Skeletal muscle cell (primary cell): ENCODE measurements around the gene MINDY4.
"Not testable (repeated sequence)": the region's sequence is repeated elsewhere in the genome, so short reads cannot be mapped to it uniquely, and the experiment has no call there.

Experiments
- DNase-seq: peaks from one replicate; pipeline ENCODE4 v3.0.0-alpha.2; 2010; ENCODE audit warnings: low read depth
- H3K4me3 ChIP-seq: 2 replicates; pipeline ENCODE4 v1.5.1; 2011; ENCODE audit warnings: low read depth, mild to moderate bottlenecking, control low read depth, low read length, moderate library complexity

MINDY4 gene

GRCh38 chr7:30816645-30817370 lies 45.6 kb downstream of the MINDY4 start:
- DNase-seq = no peak
- H3K4me3 ChIP-seq = no peak overlapping the region

GRCh38 chr7:30817371-30817767 lies 46.2 kb downstream of the MINDY4 start:
- no peak overlapping the region for H3K4me3 ChIP-seq
- no peak for DNase-seq

DNA sequence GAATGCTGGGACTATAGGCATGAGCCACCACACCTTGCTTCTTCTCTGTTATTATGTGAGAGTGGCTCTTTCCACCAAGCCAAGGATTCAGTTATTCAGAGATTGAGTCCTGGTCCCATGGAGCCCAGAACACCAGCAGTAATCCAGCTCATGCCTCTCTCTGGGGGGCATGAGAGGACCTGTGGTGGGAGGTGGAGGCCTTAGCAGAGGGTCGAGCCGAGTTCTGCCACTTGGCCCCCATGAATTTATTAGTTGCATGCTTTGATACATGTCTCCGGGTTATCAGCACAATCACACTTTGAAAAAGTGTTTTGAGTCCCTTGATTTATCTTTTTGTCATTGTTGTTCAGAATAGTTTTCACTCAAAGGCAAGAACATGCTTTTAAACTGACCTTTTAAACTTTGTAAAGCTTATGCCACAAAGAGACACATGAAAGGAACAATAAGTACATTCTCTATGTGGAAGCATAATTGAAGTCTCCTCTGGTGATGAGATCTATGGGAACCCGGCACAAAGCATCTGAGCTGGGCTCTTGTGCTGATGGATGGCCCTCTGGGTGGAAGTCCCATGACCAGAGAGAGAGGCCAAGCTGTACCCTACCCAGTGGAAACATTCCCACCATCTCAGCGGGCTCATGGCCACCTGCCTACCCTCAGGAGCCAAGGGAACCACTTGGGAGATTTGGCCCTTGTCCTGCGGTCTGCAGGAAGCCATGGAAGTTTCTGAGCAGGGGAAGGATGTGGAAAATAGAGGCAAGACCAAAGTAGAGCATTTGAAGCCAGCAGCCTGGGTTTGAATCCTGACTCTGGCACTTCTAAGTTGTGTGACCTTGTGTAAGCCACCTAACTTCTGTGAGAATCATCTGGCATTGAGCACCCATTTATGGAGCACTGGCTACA lies 53.9 kb downstream of the MINDY4 start:
- no peak overlapping the region for H3K4me3 ChIP-seq
- DNase-seq = no peak

DNA sequence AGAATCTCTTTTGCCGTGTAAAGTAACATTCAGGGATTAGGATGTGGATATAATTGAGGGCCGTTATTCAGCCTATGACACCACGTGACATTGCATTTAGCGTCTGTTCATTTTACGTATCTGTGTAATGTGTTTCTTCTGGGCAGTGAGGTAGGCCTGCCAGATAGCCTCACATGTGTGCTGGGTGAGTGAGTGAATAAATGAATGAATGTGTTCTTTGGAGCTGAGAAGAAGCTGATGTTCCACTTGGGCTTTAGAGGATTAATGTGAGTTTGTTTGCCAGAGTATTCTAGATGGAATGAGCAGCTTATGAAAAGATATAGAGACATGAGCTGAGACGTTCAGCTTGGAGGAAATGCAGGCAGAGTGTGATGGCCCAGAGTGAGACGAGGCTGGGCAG lies 55.0 kb downstream of the MINDY4 start:
- DNase-seq = no peak
- no peak overlapping the region for H3K4me3 ChIP-seq

DNA sequence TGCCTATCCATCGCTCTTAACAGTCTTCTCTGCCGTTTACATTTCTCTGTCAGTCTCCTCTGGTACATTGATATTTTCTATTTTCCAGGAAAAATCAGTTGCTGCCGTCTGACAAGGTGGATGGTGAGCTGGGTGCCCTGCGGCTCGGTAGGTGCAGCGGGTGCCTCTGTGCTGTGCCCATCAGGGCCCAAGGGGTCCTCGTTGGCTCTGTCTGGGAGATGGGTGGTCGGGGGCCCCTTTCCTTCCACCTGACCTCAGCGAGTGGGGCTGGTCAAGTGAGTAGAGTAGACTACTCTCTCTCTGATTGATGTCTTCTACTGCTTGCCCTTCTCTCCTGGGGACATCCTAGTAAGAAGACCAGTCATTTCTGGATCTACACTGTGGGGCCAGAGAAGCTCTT lies 57.4 kb downstream of the MINDY4 start:
- H3K4me3 ChIP-seq = no peak overlapping the region
- no peak for DNase-seq

DNA sequence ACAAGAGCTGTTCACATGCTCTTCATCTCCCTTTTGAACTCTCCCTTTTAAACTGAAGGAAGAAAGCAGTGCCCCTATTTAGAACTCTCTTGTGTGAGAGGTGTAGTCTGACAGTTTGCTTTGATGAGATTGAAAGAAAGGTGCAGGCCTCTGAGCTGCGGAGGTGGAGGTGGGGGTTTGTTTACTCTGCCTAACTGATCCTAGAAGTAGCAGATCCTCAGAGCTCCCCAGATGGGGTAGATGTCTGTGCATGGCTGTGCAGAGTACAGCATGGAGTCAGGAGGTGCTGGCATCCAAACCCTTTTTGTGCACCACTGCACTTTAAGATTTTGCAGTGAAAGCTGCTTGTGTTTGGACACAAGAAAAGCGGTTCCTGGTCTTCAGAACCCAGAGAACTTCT lies 58.3 kb downstream of the MINDY4 start:
- no peak overlapping the region for H3K4me3 ChIP-seq
- DNase-seq = no peak

- no peak for DNase-seq
- H3K4me3 ChIP-seq = no peak overlapping the region
Measured at GRCh38 chr7:30831227-30831626, 60.0 kb downstream of the MINDY4 start.

- DNase-seq = no peak
- H3K4me3 ChIP-seq = no peak overlapping the region
Measured at GRCh38 chr7:30831936-30832335, 60.7 kb downstream of the MINDY4 start.

DNA sequence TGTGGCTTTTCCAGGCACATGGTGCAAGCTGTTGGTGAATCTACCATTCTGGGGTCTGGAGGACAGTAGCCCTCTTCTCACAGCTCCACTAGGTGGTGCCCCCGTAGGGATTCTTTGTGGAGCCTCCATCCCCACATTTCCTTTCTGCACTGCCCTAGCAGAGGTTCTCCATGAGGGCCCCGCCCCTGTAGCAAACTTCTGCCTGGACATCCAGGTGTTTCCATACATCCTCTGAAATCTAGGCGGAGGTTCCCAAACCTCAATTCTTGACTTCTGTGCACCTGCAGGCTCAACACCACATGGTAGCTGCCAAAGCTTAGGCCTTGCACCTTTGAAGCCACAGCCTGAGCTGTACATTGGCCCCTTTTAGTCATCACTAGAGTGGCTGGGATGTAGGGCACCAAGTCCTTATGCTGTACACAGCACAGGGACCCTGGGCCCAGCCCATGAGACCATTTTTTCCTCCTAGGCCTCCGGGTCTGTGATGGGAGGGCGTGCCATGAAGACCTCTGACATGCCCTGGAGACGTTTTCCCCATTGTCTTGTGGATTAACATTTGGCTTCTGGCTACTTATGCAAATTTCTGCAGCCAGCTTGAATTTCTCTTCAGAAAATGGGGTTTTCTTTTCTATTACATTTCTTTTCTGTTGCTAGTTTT lies 62.9 kb downstream of the MINDY4 start:
- not testable (repeated sequence) for DNase-seq, H3K4me3 ChIP-seq

DNA sequence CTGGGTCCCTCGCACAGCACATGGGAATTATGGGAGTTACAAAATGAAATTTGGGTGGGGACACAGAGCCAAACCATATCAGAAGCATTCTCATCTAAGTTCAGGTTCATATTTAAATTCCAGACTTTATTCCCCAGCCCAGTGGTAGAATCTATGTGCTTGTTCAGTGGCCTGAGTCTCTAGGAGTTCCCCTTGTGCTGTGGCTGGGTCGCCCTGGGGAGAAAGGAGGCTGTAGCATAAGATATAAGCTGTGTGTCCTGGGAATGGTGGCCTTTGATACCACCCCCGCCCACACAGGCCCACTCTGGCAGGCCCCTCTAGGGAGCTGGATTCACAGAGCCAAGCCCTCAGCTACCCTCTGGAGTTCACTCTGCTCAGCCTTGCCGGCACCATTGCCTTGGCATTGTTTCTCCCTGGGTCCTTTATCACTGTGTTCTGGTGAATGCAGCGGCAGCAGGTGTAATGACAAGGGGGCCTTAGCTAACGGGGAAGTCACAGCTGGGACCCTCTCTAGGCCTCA lies 64.2 kb downstream of the MINDY4 start:
- DNase-seq = no peak
- no peak overlapping the region for H3K4me3 ChIP-seq

- DNase-seq = no peak
- H3K4me3 ChIP-seq = no peak overlapping the region
Measured at GRCh38 chr7:30836991-30837390, 65.8 kb downstream of the MINDY4 start.

GRCh38 chr7:30837581-30837980 lies 66.4 kb downstream of the MINDY4 start:
- no peak for DNase-seq
- H3K4me3 ChIP-seq = no peak overlapping the region

DNA sequence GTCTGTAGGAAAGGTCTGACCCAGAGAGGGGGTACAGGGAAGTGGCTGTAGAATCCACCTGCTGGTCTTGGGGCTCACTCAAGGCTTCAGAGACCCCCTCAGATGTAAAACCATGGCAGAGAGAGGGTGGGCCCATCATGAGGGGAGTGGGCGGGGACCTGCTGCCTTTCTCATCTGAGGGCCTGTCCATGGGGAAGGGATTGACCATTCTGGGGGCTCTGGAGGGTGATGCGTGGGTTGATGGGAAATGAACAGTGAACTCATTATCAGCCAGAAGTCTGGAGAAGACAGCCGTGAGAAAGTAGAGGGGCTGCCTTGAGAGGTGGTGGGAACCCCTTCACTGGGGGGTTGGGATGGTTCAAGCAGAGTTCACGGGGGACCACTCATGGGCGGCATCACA lies 66.8 kb downstream of the MINDY4 start:
- no peak for DNase-seq

DNA sequence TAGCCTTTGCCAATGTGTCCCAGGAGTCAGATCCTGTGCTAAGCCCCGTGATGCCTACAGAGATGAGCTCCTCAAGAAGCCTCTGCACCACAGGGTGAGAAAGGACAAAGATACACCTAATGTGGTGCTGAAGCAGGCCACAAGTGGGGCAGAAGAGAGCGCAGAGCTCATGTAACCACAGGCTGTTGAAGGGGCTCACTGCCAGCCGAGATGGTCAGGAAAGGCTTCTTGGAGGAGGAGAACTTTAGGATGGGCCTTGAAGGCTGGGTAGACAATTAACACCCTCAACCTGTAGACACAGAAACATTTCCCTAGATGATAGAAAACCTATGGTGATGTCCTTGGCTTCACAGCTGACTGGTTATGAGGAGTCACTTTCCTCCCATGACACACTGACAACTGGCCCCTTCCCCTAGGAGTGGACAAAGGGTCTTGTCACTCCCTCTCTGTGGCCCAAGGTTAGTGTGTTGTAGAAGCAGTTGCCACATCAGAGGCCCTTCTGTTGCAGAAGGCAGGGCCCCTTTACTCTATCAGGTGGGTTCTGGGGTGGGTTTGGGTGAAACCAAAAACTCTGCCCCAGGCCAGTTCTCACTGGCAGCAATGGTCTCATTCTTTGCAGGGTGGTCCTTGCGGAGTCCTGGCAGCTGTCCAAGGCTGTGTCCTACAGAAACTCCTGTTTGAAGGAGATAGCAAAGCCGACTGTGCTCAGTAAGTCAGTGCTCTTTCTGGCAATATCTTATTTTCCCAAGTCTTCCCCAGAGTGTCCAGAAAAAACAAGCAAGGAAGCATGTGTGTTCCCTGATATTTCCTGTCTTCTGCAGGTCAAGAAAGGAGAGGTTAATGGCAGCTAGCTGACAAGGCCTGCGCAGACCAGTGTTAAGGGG lies 69.2 kb downstream of the MINDY4 start:
- no peak for DNase-seq
- H3K4me3 ChIP-seq = no peak overlapping the region

More for the DNA sequence above, 66.8 kb downstream of the MINDY4 start:
- no peak overlapping the region for H3K4me3 ChIP-seq

DNA sequence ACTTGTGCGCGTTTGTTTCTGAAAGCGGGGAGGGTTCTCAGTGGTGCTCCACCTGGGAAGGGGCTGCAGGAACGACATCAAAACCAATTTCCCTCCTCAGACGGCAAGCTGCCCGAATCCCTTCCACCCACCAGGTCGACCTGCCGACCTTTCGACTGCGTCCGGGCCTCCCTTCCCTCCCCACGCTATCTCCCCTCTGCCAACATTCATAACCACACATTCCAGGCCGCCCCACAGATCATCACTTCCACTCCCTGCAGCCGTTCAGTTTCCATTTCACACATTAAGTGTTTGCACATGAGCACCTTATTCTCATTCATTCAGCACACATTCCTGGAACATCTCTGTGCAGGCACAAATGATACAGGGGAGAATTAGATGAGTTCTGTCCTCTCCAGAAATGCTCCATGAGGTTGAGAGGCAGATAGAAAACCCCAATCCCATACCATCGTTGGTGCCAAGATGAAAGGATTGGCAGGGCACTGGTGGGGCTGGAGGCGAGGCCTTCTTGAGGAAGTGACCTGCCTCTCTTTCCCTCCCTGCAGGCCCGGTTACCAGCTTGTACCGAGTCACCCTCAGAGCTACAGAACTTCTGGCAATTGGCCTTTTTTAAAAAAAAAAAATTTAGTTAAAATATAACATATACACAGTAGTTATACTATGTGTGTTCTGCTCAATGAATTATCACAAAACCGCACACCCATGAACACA lies 70.0 kb downstream of the MINDY4 start:
- no peak overlapping the region for H3K4me3 ChIP-seq
- DNase-seq = no peak

- DNase-seq = no peak
- H3K4me3 ChIP-seq = no peak overlapping the region
Measured at GRCh38 chr7:30841801-30842541, 70.8 kb downstream of the MINDY4 start.

- H3K4me3 ChIP-seq = no peak overlapping the region
- DNase-seq = no peak
Measured at GRCh38 chr7:30842542-30843451, 71.6 kb downstream of the MINDY4 start.
